Trophoblast cell (in vitro differentiated cells and primary cell): ENCODE data around the gene CD6.
"Not testable (repeated sequence)": the region's sequence is repeated elsewhere in the genome, so short reads cannot be mapped to it uniquely, and the experiment has no call there.

ENCODE experiments used
- DNase-seq, 2 donors: peaks; one replicate each; pipeline ENCODE4 v3.0.0-alpha.2; 2016
- H2AFZ ChIP-seq: 2 replicates; pipeline ENCODE4 v1.6.1; 2013; ENCODE audit warnings: low read length, moderate library complexity, mild to moderate bottlenecking; ENCODE audit not compliant: insufficient read depth, poor library complexity
- H2AK5ac ChIP-seq: 2 replicates; pipeline ENCODE4 v1.6.1; 2013; ENCODE audit warnings: mild to moderate bottlenecking, low read length
- H2BK120ac ChIP-seq: 2 replicates; pipeline ENCODE4 v1.6.1; 2013; ENCODE audit warnings: low read length, mild to moderate bottlenecking, moderate library complexity; ENCODE audit not compliant: insufficient read depth, poor library complexity
- H2BK12ac ChIP-seq: 2 replicates; pipeline ENCODE4 v1.6.1; 2013; ENCODE audit warnings: mild to moderate bottlenecking, low read length, moderate library complexity
- H2BK5ac ChIP-seq: 2 replicates; pipeline ENCODE4 v1.6.1; 2013; ENCODE audit warnings: low read length, low read depth, moderate library complexity, mild to moderate bottlenecking; ENCODE audit not compliant: poor library complexity
- H3K14ac ChIP-seq: 2 replicates; pipeline ENCODE4 v1.6.1; 2013; ENCODE audit warnings: mild to moderate bottlenecking, low read length
- H3K18ac ChIP-seq: 2 replicates; pipeline ENCODE4 v1.6.1; 2013; ENCODE audit warnings: mild to moderate bottlenecking, low read length
- H3K23ac ChIP-seq: 2 replicates; pipeline ENCODE4 v1.6.1; 2013; ENCODE audit warnings: low read length
- H3K27ac ChIP-seq: 2 replicates; pipeline ENCODE4 v1.5.1; 2013; ENCODE audit warnings: low read depth, mild to moderate bottlenecking, inconsistent platforms, low read length, moderate library complexity
- H3K27me3 ChIP-seq: 2 replicates; pipeline ENCODE4 v1.6.1; 2013; ENCODE audit warnings: inconsistent platforms, mild to moderate bottlenecking, low read length, moderate library complexity; ENCODE audit not compliant: insufficient read depth
- H3K36me3 ChIP-seq, 2 experiments: 1 replicate in 1 of 2; 2 replicates in 1 of 2; pipeline ENCODE4 v1.6.1; 2013; ENCODE audit warnings: low read length in 2 of 2, mild to moderate bottlenecking in 2 of 2, moderate library complexity in 1 of 2; ENCODE audit not compliant: insufficient read depth in 2 of 2, control insufficient read depth in 1 of 2
- H3K4ac ChIP-seq: 2 replicates; pipeline ENCODE4 v1.6.1; 2013; ENCODE audit warnings: low read depth, mild to moderate bottlenecking, low read length, moderate library complexity
- H3K4me1 ChIP-seq, 2 experiments: 1 replicate in 1 of 2; 2 replicates in 1 of 2; pipeline ENCODE4 v1.6.1; 2013; ENCODE audit warnings: low read length in 2 of 2, mild to moderate bottlenecking in 2 of 2, moderate library complexity in 1 of 2; ENCODE audit not compliant: insufficient read depth in 2 of 2, control insufficient read depth in 1 of 2
- H3K4me2 ChIP-seq: 2 replicates; pipeline ENCODE4 v1.6.1; 2013; ENCODE audit warnings: inconsistent platforms, mild to moderate bottlenecking, low read length, moderate library complexity
- H3K4me3 ChIP-seq: 2 replicates; pipeline ENCODE4 v1.5.1; 2013; ENCODE audit warnings: mild to moderate bottlenecking, low read depth, low read length, inconsistent platforms
- H3K79me1 ChIP-seq: one replicate; pipeline ENCODE4 v1.6.1; 2013; ENCODE audit warnings: low read length
- H3K79me2 ChIP-seq: 2 replicates; pipeline ENCODE4 v1.6.1; 2013; ENCODE audit warnings: low read length, mild to moderate bottlenecking; ENCODE audit not compliant: control insufficient read depth, insufficient read depth, poor library complexity
- H3K9ac ChIP-seq: 2 replicates; pipeline ENCODE4 v1.6.1; 2013; ENCODE audit warnings: mild to moderate bottlenecking, low read length
- H3K9me3 ChIP-seq: 2 replicates; pipeline ENCODE4 v1.6.1; 2013; ENCODE audit warnings: low read depth, mild to moderate bottlenecking, control low read depth, inconsistent platforms, low read length; ENCODE audit not compliant: insufficient read depth
- H4K12ac ChIP-seq: 2 replicates; pipeline ENCODE4 v1.6.1; 2013; ENCODE audit warnings: low read depth, mild to moderate bottlenecking, low read length, moderate library complexity
- H4K8ac ChIP-seq: 2 replicates; pipeline ENCODE4 v1.6.1; 2013; ENCODE audit warnings: low read depth, mild to moderate bottlenecking, low read length, moderate library complexity
- H4K91ac ChIP-seq: one replicate; pipeline ENCODE4 v1.6.1; 2013; ENCODE audit warnings: low read depth, mild to moderate bottlenecking, low read length, moderate library complexity
- WGBS: extraction: QIAGEN DNeasy Blood & Tissue Kit; methylation state at CpG from one replicate; pipeline ENCODE4 v1.1.7; 2013; ENCODE audit warnings: missing lambda C conversion rate; ENCODE audit not compliant: insufficient read length, insufficient coverage; ENCODE audit errors: extremely low coverage; 5-methylcytosine and 5-hydroxymethylcytosine counted together

CD6 gene

GRCh38 chr11:61062181-61062930, 90.9 kb downstream of the CD6 start:
- Histone ChIP-seq H3K14ac (no peak overlapping the region), H3K27ac (no peak overlapping the region), H4K12ac (no peak overlapping the region), H2BK5ac (no peak overlapping the region), H3K27me3 (no peaks in the 10 kb centered on the region), H2AFZ (no peak overlapping the region), H2AK5ac (no peak overlapping the region), H3K4me1 (no peaks in the 10 kb centered on the region), H2BK120ac (no peak overlapping the region), H2BK12ac (no peak overlapping the region), H4K91ac (no peak overlapping the region), H3K79me1 (no peaks in the 10 kb centered on the region), H3K18ac (no peak overlapping the region), H3K79me2 (no peaks in the 10 kb centered on the region), H3K4me2 (no peak overlapping the region), H3K4me3 (no peak overlapping the region), H3K23ac (no peak overlapping the region), H3K36me3 (no peaks in the 10 kb centered on the region), H3K4ac (no peak overlapping the region), H3K9me3 (peaks cover 3% of the 10 kb centered on the region), H3K9ac (no peak overlapping the region), H4K8ac (no peak overlapping the region)
- no CpG with 5 or more reads among the region's 9 CpGs for WGBS
- no peak for DNase-seq

GRCh38 chr11:61065236-61065635, 93.8 kb downstream of the CD6 start:
- not testable (repeated sequence) for H3K9ac ChIP-seq, H3K79me2 ChIP-seq, H4K91ac ChIP-seq, H4K12ac ChIP-seq, H3K27ac ChIP-seq, H3K27me3 ChIP-seq, H3K23ac ChIP-seq, H3K4me1 ChIP-seq, H3K18ac ChIP-seq, DNase-seq, H3K4me2 ChIP-seq, H2BK12ac ChIP-seq, H2AFZ ChIP-seq, H2BK120ac ChIP-seq, H3K14ac ChIP-seq, H3K79me1 ChIP-seq, H3K4me3 ChIP-seq, H4K8ac ChIP-seq, H3K36me3 ChIP-seq, H2BK5ac ChIP-seq, H3K4ac ChIP-seq, H3K9me3 ChIP-seq, H2AK5ac ChIP-seq
- WGBS, result no CpG with 5 or more reads among the region's 13 CpGs

- no peak for DNase-seq
- Histone ChIP-seq H3K79me1 (no peaks in the 10 kb centered on the region), H2BK12ac (no peak overlapping the region), H3K4me3 (no peak overlapping the region), H4K8ac (no peak overlapping the region), H3K27me3 (no peaks in the 10 kb centered on the region), H3K23ac (no peak overlapping the region), H3K27ac (no peak overlapping the region), H2BK5ac (no peak overlapping the region), H4K12ac (no peak overlapping the region), H3K14ac (no peak overlapping the region), H2BK120ac (no peak overlapping the region), H3K79me2 (no peaks in the 10 kb centered on the region), H3K4ac (no peak overlapping the region), H3K4me1 (no peaks in the 10 kb centered on the region), H2AK5ac (no peak overlapping the region), H3K36me3 (no peaks in the 10 kb centered on the region), H3K18ac (no peak overlapping the region), H3K4me2 (no peak overlapping the region), H2AFZ (no peak overlapping the region), H3K9me3 (peaks cover 3% of the 10 kb centered on the region), H4K91ac (no peak overlapping the region), H3K9ac (no peak overlapping the region)
- no CpG with 5 or more reads among the region's 19 CpGs for WGBS
These were observed 94.6 kb downstream of the CD6 start for GRCh38 chr11:61065955-61066638.

- peaks cover 2% of the 10 kb centered on the region for H3K79me1 ChIP-seq
- H4K91ac ChIP-seq, result no peak overlapping the region
These were observed 95.2 kb downstream of the CD6 start for GRCh38 chr11:61066645-61067044.

More at GRCh38 chr11:61066645-61067044, 95.2 kb downstream of the CD6 start:
- DNase-seq, result no peak
- H4K12ac ChIP-seq, result no peak overlapping the region
- H3K4me1 ChIP-seq, result peaks cover 4% of the 10 kb centered on the region in 2 experiments
- no peak overlapping the region for H3K4ac ChIP-seq
- H2AK5ac ChIP-seq, result no peak overlapping the region
- no peak overlapping the region for H2BK120ac ChIP-seq
- no CpG with 5 or more reads among the region's 8 CpGs for WGBS
- H3K4me2 ChIP-seq, result no peak overlapping the region
- peaks cover 3% of the 10 kb centered on the region for H3K9me3 ChIP-seq
- H3K27me3 ChIP-seq, result no peaks in the 10 kb centered on the region
- H3K79me2 ChIP-seq, result no peaks in the 10 kb centered on the region
- no peak overlapping the region for H3K23ac ChIP-seq
- H3K9ac ChIP-seq, result no peak overlapping the region
- no peak overlapping the region for H2BK5ac ChIP-seq
- no peak overlapping the region for H2BK12ac ChIP-seq
- no peak overlapping the region for H3K14ac ChIP-seq
- no peak overlapping the region for H2AFZ ChIP-seq
- H3K4me3 ChIP-seq, result no peak overlapping the region
- no peak overlapping the region for H4K8ac ChIP-seq
- no peak overlapping the region for H3K27ac ChIP-seq
- H3K36me3 ChIP-seq, result no peaks in the 10 kb centered on the region
- H3K18ac ChIP-seq, result no peak overlapping the region
